ENCODE data around the gene OSBPL3. TPM values are rescaled to one million over a fixed set of nuclear protein-coding genes. Genes with fewer than 3 reads are reported as not detected.

Gene OSBPL3
- total and polyA plus RNA-seq, 2 donors (not counting 1 experiment from before 2014, with no cell fraction given): 13.5 to 67.6 TPM

GRCh38 chr7:24975172-24975571 lies 4.8 kb downstream of the OSBPL3 start:
- H3K27ac ChIP-seq (ENCODE audit: low read length in 2 of 2): no peak overlapping the region
- Mint-ChIP-seq H3K27ac (no peak overlapping the region), H3K4me1 (peaks cover 36% of the 10 kb centered on the region), H3K27me3 (no peaks in the 10 kb centered on the region), H3K9me3 (ENCODE audit: insufficient read depth) (no peaks in the 10 kb centered on the region), H3K4me3 (no peak overlapping the region)
- peaks cover 9 to 10% of the 10 kb centered on the region in 2 donors for H3K4me1 ChIP-seq (ENCODE audit: control insufficient read depth in 2 of 2, insufficient read depth in 2 of 2, low read length in 2 of 2)
- H2AFZ ChIP-seq (ENCODE audit: insufficient read depth, low read depth, low read length, poor library complexity, severe bottlenecking): no peak overlapping the region
- no peaks in the 10 kb centered on the region for H3K27me3 ChIP-seq (replicated peaks in 1 of 4; ENCODE audit: control extremely low read depth in 1 of 4, control insufficient read depth in 3 of 4, insufficient read depth in 4 of 4, low read length in 3 of 4)
- H3K36me3 ChIP-seq (replicated peaks in 1 of 2; ENCODE audit: control extremely low read depth in 1 of 2, control insufficient read depth in 1 of 2, extremely low read depth in 1 of 2, insufficient read depth in 2 of 2, low read length in 1 of 2): no peaks in the 10 kb centered on the region
- intact Hi-C loops (cut with micrococcal nuclease): loop anchor here (1.0 to 5.0 kb wide), 3 partner anchors 8 to 403 kb away; partner anchors contain the start of gene PALS2
- ChIA-PET POLR2A (no interaction called here), CTCF (no interaction called here)
- H3K79me2 ChIP-seq (ENCODE audit: control insufficient read depth, insufficient read depth, low read length): peaks cover 79% of the 10 kb centered on the region
- no CpG with 5 or more reads among the region's 3 CpGs for WGBS (ENCODE audit: insufficient coverage)
- ATAC-seq (ENCODE audit: low read depth) (no peak), DNase-seq (no peak)
- peaks cover 10% of the 10 kb centered on the region for H4K20me1 ChIP-seq (ENCODE audit: control insufficient read depth, insufficient read depth, low read length, poor library complexity, severe bottlenecking)
- no peak for TF ChIP-seq CTCF (IDR thresholded peaks at IDR 0.05)
- no peak for TF ChIP-seq EZH2 (IDR thresholded peaks at IDR 0.05; ENCODE audit: borderline replicate concordance, insufficient read depth, low read depth, low read length, poor library complexity, severe bottlenecking)
- no peaks in the 10 kb centered on the region for H3K9me3 ChIP-seq (ENCODE audit: control extremely low read depth in 1 of 3, control insufficient read depth in 2 of 3, insufficient read depth in 1 of 3, low read length in 2 of 3)
- H3K9ac ChIP-seq (ENCODE audit: low read length): no peak overlapping the region
- H3K4me2 ChIP-seq (replicated peaks; ENCODE audit: low read depth, low read length, poor library complexity, severe bottlenecking): no peak overlapping the region
- no peak overlapping the region for H3K4me3 ChIP-seq (ENCODE audit: control extremely low read depth in 1 of 5, extremely low read depth in 1 of 5, insufficient read depth in 1 of 5, low read depth in 2 of 5, low read length in 4 of 5)

DNA sequence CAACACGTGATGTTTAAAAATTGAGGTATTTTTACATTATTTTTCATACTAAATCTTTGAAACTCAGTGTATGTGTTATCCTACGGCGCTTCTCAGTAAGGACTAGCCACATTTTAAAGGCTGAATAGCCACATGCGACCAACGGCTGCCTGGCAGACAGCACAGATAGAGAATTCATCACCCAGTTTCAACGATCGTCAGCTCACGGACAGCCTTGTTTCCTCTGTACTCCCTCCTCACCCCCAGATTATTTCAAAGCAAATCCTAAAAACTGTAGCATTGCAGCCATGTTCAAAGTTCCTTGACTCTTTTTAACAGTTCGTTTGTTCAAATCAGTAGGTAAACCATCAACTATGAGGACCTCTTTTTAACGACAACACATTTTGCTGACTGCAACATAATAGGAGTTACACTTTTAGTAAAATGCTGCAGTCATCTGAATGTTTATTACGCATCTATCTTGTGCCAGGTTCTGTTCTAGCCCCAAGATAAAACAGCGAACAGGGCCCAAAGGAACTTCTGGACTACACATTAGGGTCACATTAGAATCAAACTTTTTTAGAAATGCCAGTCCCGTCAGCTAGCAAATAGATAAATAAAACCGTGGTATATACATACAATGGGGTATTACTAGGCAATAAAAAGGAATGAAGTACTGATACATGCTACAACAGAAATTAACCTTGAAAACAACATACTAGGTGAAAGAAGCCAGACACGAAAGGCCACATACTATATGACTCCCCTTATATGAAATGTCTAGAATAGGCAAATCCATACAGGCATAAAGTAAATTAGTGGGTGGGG lies 5.7 kb downstream of the OSBPL3 start:
- TF ChIP-seq EZH2 (IDR thresholded peaks at IDR 0.05; ENCODE audit: borderline replicate concordance, insufficient read depth, low read depth, low read length, poor library complexity, severe bottlenecking): no peak
- TF ChIP-seq CTCF (IDR thresholded peaks at IDR 0.05): no peak
- no peak overlapping the region for H2AFZ ChIP-seq (ENCODE audit: insufficient read depth, low read depth, low read length, poor library complexity, severe bottlenecking)
- no peak overlapping the region for H3K27ac Mint-ChIP-seq
- no peaks in the 10 kb centered on the region for H3K9me3 Mint-ChIP-seq (ENCODE audit: insufficient read depth)
- H3K27me3 Mint-ChIP-seq: no peaks in the 10 kb centered on the region
- H3K27ac ChIP-seq (ENCODE audit: low read length in 2 of 2): no peak overlapping the region
- peaks cover 9 to 10% of the 10 kb centered on the region in 2 donors for H3K4me1 ChIP-seq (ENCODE audit: control insufficient read depth in 2 of 2, insufficient read depth in 2 of 2, low read length in 2 of 2)
- no peak overlapping the region for H3K4me3 Mint-ChIP-seq
- H3K27me3 ChIP-seq (replicated peaks in 1 of 4; ENCODE audit: control extremely low read depth in 1 of 4, control insufficient read depth in 3 of 4, insufficient read depth in 4 of 4, low read length in 3 of 4): no peaks in the 10 kb centered on the region
- peaks cover 10% of the 10 kb centered on the region for H4K20me1 ChIP-seq (ENCODE audit: control insufficient read depth, insufficient read depth, low read length, poor library complexity, severe bottlenecking)
- no peak overlapping the region for H3K4me3 ChIP-seq (ENCODE audit: control extremely low read depth in 1 of 5, extremely low read depth in 1 of 5, insufficient read depth in 1 of 5, low read depth in 2 of 5, low read length in 4 of 5)
- ChIA-PET CTCF (interaction anchor here (1.2 to 2.3 kb wide), 2 partner anchors 154 to 162 kb away, joined by 3 to 8 read pairs; no protein-coding TSS in a partner anchor), POLR2A (no interaction called here)
- WGBS (ENCODE audit: insufficient coverage): 93% methylated on average over 10 of the region's 15 CpGs
- ATAC-seq (ENCODE audit: low read depth): no peak
- peaks cover 85% of the 10 kb centered on the region for H3K79me2 ChIP-seq (ENCODE audit: control insufficient read depth, insufficient read depth, low read length)
- no peak overlapping the region for H3K9ac ChIP-seq (ENCODE audit: low read length)
- peaks cover 39% of the 10 kb centered on the region for H3K4me1 Mint-ChIP-seq
- DNase-seq: no peak
- no peaks in the 10 kb centered on the region for H3K36me3 ChIP-seq (replicated peaks in 1 of 2; ENCODE audit: control extremely low read depth in 1 of 2, control insufficient read depth in 1 of 2, extremely low read depth in 1 of 2, insufficient read depth in 2 of 2, low read length in 1 of 2)
- H3K4me2 ChIP-seq (replicated peaks; ENCODE audit: low read depth, low read length, poor library complexity, severe bottlenecking): no peak overlapping the region
- intact Hi-C loops (cut with micrococcal nuclease): no loop called here
- no peaks in the 10 kb centered on the region for H3K9me3 ChIP-seq (ENCODE audit: control extremely low read depth in 1 of 3, control insufficient read depth in 2 of 3, insufficient read depth in 1 of 3, low read length in 2 of 3)

Measured in B cell (primary cell).